K562 treated with DMSO at 1 percent for 48 hours (cell line): ENCODE data around the gene NCOA7. TPM values are rescaled to one million over a fixed set of nuclear protein-coding genes. Genes with fewer than 3 reads are reported as not detected.

Experiments
- total RNA-seq: library from RNA; unstranded; fragments of 300-600 nt; gene quantifications from 2 replicates; pipeline ENCODE4 v1.2.3, GENCODE V29; 2022; ENCODE audit warnings: low replicate concordance; ENCODE audit errors: extremely low read depth

The NCOA7 gene
- not detected in 2 replicates for total RNA-seq

GRCh38 chr6:125790358-125791150, at the start of gene NCOA7:
Gene NCOA7, plus strand, starts transcription at chr6:125790960. Its CDS starts 24,395 bp downstream, at chr6:125815355.

GRCh38 chr6:125749173-125749864, 41.4 kb upstream of the NCOA7 start, which contains the start of gene HEY2:
Gene HEY2, plus strand, starts transcription at chr6:125749632. Its CDS starts 145 bp downstream, at chr6:125749777.

GRCh38 chr6:125956506-125957390, 166.0 kb downstream of the NCOA7 start, which contains the start of gene HINT3:
Gene HINT3, plus strand, starts transcription at chr6:125956770. Its CDS starts 208 bp downstream, at chr6:125956978.

Other genes starting within 250 kb of the NCOA7 start
- gene HEY2, start 41.3 kb upstream of the NCOA7 start, total RNA-seq = not detected in 2 replicates
- not detected in 2 replicates for gene HINT3, start 165.8 kb downstream of the NCOA7 start, total RNA-seq
- not detected in 2 replicates for gene TRMT11, start 195.6 kb downstream of the NCOA7 start, total RNA-seq